A549 (cell line): ENCODE data around the gene SEMA5A.

ENCODE experiments used
- CTCF ChIP-seq: fragments of >200 bp; sonication (Bioruptor Twin); formaldehyde crosslinking; IDR thresholded peaks from 3 replicates; pipeline ENCODE4 v1.5.1; 2016
- POLR2AphosphoS2 ChIP-seq: conservative IDR thresholded peaks from 2 replicates; pipeline ENCODE4 v1.6.1; 2012; ENCODE audit warnings: low read length, improper control_type of control experiment, inconsistent platforms

DNA sequence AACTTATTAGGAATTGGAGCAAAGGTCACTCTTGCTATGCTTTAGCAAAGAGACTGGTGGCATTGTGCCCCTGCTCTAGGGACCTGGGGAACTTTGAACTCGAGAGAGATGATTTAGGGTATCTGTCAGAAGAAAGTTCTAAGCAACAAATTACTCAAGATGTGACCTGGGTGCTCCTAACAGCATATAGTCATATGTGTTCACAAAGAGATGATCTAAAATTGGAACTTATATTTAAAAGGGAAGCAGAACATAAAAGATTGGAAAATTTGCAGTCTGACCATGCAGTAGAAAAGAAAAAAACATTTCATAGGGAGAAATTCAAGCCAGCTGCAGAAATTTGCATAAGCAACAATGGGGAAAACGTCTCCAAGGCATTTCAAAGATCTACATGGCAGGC lies 68.3 kb downstream of the SEMA5A start:
- TF ChIP-seq POLR2AphosphoS2 (no peak), CTCF (no peak)
